GM18517 (cell line): ENCODE data around the gene SPG11.

ENCODE experiments used
- ATAC-seq: cut with Tn5 transposase; IDR thresholded peaks from one replicate; pipeline ENCODE4 v1.9.1; 2021; ENCODE audit warnings: mild to moderate bottlenecking, moderate library complexity; ENCODE audit not compliant: unreplicated experiment

Gene SPG11

GRCh38 chr15:44623178-44623577, 40.3 kb downstream of the SPG11 start:
- no peak for ATAC-seq

DNA sequence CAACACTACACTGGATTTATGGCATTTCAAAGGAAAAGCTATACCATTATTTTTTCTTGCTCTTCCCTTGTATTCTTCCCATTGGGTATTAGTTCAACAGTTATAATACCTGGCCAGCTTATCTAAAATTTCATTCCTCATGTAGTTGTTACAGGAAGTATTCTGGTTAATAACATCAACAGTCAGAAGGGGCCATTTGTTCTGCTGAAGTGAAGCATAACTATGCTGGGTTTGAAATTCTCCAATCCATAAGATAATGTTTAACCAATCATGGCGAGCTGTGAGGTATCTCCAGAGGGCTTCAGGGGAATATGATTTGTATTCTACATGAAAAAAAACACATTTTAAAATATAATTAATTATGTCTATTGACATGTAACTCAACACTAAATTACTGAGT, 43.4 kb downstream of the SPG11 start:
- no peak for ATAC-seq

DNA sequence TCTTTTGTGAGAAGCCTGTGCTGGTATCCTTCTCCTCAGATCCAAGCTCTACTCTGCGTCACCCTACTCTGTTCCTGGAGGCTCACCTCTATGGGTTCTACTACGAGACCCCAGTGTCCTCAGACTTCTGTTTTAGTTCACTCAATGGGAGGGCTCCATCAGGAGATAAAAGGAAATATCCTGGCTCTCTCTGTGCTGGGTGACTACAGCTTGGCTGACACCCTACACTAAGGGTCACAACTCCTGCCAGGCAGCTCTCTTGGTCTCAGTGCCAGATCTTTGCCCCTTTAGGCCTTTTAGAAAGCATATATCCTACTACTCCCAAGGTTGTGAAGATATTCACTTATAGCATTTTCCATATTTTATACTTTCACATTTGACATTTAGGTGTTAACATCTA, 46.5 kb downstream of the SPG11 start:
- no peak for ATAC-seq

- no peak for ATAC-seq
Measured at GRCh38 chr15:44606740-44607139, 56.7 kb downstream of the SPG11 start.

DNA sequence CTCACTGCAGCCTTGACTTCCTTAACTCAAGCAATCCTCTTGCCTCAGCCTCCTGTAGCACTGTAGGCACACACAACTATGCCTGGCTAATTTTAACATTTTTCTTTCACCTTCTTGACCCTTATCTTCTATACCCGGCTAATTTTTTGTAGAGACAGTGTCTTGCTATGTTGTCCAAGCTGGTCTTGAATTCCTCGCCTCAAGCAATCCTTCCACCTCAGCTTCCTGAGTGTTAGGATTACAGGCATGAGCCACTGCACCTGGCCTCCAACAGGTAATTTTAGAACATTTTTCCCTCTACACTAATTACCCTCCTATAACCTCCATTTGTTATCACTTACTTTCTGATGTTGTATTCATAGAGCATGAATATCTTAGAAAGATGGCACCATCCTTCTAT, 60.3 kb downstream of the SPG11 start:
- ATAC-seq = no peak

DNA sequence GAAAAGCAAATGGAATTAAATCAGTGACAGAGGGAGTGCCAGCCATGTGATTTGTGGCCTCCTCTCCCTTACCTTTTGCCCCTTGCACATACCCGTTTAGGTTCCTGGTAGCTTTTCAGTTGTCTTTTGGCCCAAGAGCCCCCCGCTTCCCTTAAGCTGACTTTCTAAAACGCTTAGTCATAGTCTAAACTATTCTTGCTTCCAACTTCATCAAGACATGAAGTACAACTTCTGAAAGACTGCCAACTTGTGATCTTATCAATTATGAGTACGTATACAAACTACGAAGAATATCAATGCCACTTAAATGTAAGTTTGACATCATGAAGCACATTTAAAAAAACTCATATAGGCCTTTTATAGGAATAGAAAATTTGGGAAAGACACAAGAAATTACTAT, 64.6 kb downstream of the SPG11 start:
- ATAC-seq = no peak

- no peak for ATAC-seq
Measured at GRCh38 chr15:44598066-44598465, 65.4 kb downstream of the SPG11 start.

- ATAC-seq = no peak
Measured at GRCh38 chr15:44596511-44597010, 66.9 kb downstream of the SPG11 start.

- ATAC-seq = no peak
Measured at GRCh38 chr15:44595656-44596510, 67.6 kb downstream of the SPG11 start.

GRCh38 chr15:44595246-44595645, 68.2 kb downstream of the SPG11 start:
- ATAC-seq = no peak

GRCh38 chr15:44593042-44593736, 70.3 kb downstream of the SPG11 start:
- no peak for ATAC-seq

GRCh38 chr15:44591326-44591725, 72.1 kb downstream of the SPG11 start:
- no peak for ATAC-seq

GRCh38 chr15:44588541-44588940, 74.9 kb downstream of the SPG11 start:
- ATAC-seq = no peak

GRCh38 chr15:44585633-44586032, 77.8 kb downstream of the SPG11 start:
- ATAC-seq = no peak

- no peak for ATAC-seq
Measured at GRCh38 chr15:44584162-44584749, 79.2 kb downstream of the SPG11 start.

GRCh38 chr15:44580105-44580504, 83.4 kb downstream of the SPG11 start:
- ATAC-seq = no peak

DNA sequence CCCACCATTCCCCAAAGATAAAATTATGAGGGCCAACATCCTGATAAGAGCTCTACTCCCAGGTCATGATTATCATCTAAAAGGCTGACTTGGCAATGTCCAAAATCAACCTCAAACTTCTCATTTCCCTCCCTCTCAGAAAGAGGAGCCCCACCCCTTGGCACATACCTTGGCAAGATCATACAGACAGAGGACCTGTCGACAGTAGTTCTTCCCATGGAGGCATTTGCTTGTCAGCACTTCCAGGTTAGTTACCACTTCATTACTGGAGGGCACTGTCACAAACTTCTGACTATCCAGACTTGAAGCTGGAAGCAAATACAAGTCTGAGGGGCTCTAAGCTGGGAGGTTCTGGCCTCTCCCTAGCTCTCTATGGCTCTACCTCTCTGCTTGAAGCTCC, 88.7 kb downstream of the SPG11 start:
- ATAC-seq = no peak

- ATAC-seq = no peak
Measured at GRCh38 chr15:44573386-44573785, 90.1 kb downstream of the SPG11 start.

GRCh38 chr15:44570361-44570760, 93.1 kb downstream of the SPG11 start:
- ATAC-seq = no peak

- ATAC-seq = no peak
Measured at GRCh38 chr15:44569316-44569715, 94.1 kb downstream of the SPG11 start.

DNA sequence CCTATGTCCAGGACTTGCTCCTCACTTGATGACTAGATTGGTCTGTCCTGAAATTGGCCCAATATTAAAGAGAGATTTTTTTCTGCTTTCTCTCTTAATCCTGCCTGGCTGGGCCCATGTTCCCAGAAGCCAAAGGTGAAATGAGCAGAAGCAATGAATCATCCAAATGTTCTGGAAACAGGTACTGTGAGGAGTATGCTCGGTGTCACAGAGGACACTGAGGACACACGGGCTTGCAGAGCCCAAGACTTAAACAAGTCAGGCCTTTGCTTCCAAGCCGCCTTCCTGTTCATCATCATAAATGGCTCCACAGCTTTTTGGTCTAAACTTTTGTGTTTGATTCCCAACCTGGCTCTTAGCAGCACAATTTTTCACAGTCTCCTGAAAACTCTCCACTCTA, 95.1 kb downstream of the SPG11 start:
- no peak for ATAC-seq

GRCh38 chr15:44566155-44566540, 97.3 kb downstream of the SPG11 start:
- no peak for ATAC-seq
